GM12878 (cell line): ENCODE results near the gene POMT2.
"Not testable (repeated sequence)": the region's sequence is repeated elsewhere in the genome, so short reads cannot be mapped to it uniquely, and the experiment has no call there.

ENCODE experiments used
- ASH2L ChIP-seq: fragments of 300-600, 200-600 bp; sonication (generic); IDR thresholded peaks from 2 replicates; pipeline ENCODE4 v1.6.1; 2017; ENCODE audit warnings: low read depth, mild to moderate bottlenecking, borderline replicate concordance
- BACH1 ChIP-seq: fragments of 450-650 bp; IDR thresholded peaks from 2 replicates; pipeline ENCODE4 v1.6.1; 2017; ENCODE audit warnings: mild to moderate bottlenecking, borderline replicate concordance
- EP300 ChIP-seq, 2 experiments: fragments of 150-350 bp in 1 of 2; IDR thresholded peaks; 2 replicates each; pipeline ENCODE4 v1.6.1; 2011 to 2012; ENCODE audit warnings: low read depth in 2 of 2, low read length in 2 of 2, borderline replicate concordance in 1 of 2, improper control_type of control experiment in 1 of 2, inconsistent platforms in 1 of 2; ENCODE audit not compliant: control insufficient read depth in 1 of 2
- FOS ChIP-seq: IDR thresholded peaks from 3 replicates; pipeline ENCODE4 v1.6.1; 2011; ENCODE audit warnings: borderline replicate concordance; ENCODE audit not compliant: insufficient read length; ENCODE audit errors: extremely low read depth
- MXI1 ChIP-seq: fragments of 150-350 bp; IDR thresholded peaks from 2 replicates; pipeline ENCODE4 v1.6.1; 2011; ENCODE audit warnings: low read depth, mild to moderate bottlenecking, inconsistent platforms, low read length, improper control_type of control experiment
- POLR2A ChIP-seq: IDR thresholded peaks from 2 replicates; pipeline ENCODE4 v1.6.1; 2011; ENCODE audit warnings: low read depth, mild to moderate bottlenecking, low read length
- RCOR1 ChIP-seq: conservative IDR thresholded peaks from 2 replicates; pipeline ENCODE4 v1.6.1; 2012; ENCODE audit warnings: low read depth, low read length, improper control_type of control experiment
- RFX5 ChIP-seq: IDR thresholded peaks from 2 replicates; pipeline ENCODE4 v1.6.1; 2011; ENCODE audit warnings: low read depth, low read length, improper control_type of control experiment
- ZSCAN29 ChIP-seq: fragments of 450-650 bp; IDR thresholded peaks from 2 replicates; pipeline ENCODE4 v1.6.1; 2017; ENCODE audit warnings: mild to moderate bottlenecking, moderate library complexity
- TF ChIP-seq, protein P1 (sequence below), 3 experiments: IDR thresholded peaks in 2 of 3; conservative IDR thresholded peaks in 1 of 3; 2 replicates each; pipeline ENCODE4 v1.5.1; 2011; ENCODE audit warnings: low read depth in 3 of 3, low read length in 3 of 3, mild to moderate bottlenecking in 3 of 3, control low read depth in 2 of 3, moderate library complexity in 2 of 3, inconsistent platforms in 1 of 3, mixed read lengths in 1 of 3; ENCODE audit not compliant: control insufficient read depth in 2 of 3, insufficient read depth in 1 of 3; ENCODE audit errors: extremely low read depth in 1 of 3
- TF ChIP-seq, protein P2 (sequence below): IDR thresholded peaks from 2 replicates; pipeline ENCODE4 v1.6.1; 2011; ENCODE audit warnings: mild to moderate bottlenecking, low read depth, low read length, moderate library complexity; ENCODE audit not compliant: insufficient replicate concordance
- TF ChIP-seq, protein P3 (sequence below): IDR thresholded peaks from 2 replicates; pipeline ENCODE4 v1.6.1; 2011; ENCODE audit warnings: borderline replicate concordance, low read depth, mild to moderate bottlenecking, moderate library complexity, mixed read lengths, low read length; ENCODE audit not compliant: insufficient read depth; ENCODE audit errors: extremely low read length
- TF ChIP-seq, protein P4 (sequence below): fragments of 450-650 bp; IDR thresholded peaks from 2 replicates; pipeline ENCODE4 v1.6.1; 2018; ENCODE audit warnings: mild to moderate bottlenecking, low read depth, moderate library complexity; ENCODE audit not compliant: partially characterized antibody
- TF ChIP-seq, protein P5 (sequence below): fragments of 450-650 bp; IDR thresholded peaks from 2 replicates; pipeline ENCODE4 v1.6.1; 2014; ENCODE audit warnings: mild to moderate bottlenecking

DNA sequence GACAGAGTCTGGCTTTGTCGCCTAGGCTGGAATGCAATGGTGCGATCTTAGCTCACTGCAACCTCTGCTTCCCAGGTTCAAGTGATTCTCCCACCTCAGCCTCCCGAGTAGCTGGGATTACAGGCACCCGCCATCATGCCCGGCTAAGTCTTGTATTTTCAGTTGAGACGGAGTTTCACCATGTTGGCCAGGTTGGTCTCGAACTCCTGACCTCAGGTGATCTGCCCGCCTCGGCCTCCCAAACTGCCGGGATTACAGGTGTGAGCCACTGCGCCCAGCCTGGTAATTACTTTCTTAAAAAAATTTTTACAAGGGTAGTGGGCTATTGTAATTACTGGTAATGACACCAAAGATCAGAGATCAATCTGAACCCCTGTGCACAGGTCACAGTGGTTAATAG is 1.9 kb downstream of the POMT2 start:
- TF ChIP-seq, protein P1, sequence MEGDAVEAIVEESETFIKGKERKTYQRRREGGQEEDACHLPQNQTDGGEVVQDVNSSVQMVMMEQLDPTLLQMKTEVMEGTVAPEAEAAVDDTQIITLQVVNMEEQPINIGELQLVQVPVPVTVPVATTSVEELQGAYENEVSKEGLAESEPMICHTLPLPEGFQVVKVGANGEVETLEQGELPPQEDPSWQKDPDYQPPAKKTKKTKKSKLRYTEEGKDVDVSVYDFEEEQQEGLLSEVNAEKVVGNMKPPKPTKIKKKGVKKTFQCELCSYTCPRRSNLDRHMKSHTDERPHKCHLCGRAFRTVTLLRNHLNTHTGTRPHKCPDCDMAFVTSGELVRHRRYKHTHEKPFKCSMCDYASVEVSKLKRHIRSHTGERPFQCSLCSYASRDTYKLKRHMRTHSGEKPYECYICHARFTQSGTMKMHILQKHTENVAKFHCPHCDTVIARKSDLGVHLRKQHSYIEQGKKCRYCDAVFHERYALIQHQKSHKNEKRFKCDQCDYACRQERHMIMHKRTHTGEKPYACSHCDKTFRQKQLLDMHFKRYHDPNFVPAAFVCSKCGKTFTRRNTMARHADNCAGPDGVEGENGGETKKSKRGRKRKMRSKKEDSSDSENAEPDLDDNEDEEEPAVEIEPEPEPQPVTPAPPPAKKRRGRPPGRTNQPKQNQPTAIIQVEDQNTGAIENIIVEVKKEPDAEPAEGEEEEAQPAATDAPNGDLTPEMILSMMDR (IDR thresholded peaks at IDR 0.05 in 2 of 3, conservative IDR thresholded peaks at IDR 0.05 in 1 of 3; ENCODE audit: control insufficient read depth in 2 of 3, extremely low read depth in 1 of 3, insufficient read depth in 1 of 3, low read depth in 3 of 3, low read length in 3 of 3): not testable (repeated sequence)
- TF ChIP-seq BACH1; ASH2L; MXI1; POLR2A; FOS; ZSCAN29; RFX5; RCOR1; EP300 (IDR thresholded peaks at IDR 0.05; ENCODE audit: borderline replicate concordance in 1 of 2, control insufficient read depth in 1 of 2, low read depth in 2 of 2, low read length in 2 of 2): not testable (repeated sequence)
- TF ChIP-seq, protein P2, sequence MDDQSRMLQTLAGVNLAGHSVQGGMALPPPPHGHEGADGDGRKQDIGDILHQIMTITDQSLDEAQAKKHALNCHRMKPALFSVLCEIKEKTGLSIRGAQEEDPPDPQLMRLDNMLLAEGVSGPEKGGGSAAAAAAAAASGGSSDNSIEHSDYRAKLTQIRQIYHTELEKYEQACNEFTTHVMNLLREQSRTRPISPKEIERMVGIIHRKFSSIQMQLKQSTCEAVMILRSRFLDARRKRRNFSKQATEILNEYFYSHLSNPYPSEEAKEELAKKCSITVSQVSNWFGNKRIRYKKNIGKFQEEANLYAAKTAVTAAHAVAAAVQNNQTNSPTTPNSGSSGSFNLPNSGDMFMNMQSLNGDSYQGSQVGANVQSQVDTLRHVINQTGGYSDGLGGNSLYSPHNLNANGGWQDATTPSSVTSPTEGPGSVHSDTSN: not testable (repeated sequence)
- TF ChIP-seq, protein P3, sequence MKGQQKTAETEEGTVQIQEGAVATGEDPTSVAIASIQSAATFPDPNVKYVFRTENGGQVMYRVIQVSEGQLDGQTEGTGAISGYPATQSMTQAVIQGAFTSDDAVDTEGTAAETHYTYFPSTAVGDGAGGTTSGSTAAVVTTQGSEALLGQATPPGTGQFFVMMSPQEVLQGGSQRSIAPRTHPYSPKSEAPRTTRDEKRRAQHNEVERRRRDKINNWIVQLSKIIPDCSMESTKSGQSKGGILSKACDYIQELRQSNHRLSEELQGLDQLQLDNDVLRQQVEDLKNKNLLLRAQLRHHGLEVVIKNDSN: not testable (repeated sequence)
- TF ChIP-seq, protein P4, sequence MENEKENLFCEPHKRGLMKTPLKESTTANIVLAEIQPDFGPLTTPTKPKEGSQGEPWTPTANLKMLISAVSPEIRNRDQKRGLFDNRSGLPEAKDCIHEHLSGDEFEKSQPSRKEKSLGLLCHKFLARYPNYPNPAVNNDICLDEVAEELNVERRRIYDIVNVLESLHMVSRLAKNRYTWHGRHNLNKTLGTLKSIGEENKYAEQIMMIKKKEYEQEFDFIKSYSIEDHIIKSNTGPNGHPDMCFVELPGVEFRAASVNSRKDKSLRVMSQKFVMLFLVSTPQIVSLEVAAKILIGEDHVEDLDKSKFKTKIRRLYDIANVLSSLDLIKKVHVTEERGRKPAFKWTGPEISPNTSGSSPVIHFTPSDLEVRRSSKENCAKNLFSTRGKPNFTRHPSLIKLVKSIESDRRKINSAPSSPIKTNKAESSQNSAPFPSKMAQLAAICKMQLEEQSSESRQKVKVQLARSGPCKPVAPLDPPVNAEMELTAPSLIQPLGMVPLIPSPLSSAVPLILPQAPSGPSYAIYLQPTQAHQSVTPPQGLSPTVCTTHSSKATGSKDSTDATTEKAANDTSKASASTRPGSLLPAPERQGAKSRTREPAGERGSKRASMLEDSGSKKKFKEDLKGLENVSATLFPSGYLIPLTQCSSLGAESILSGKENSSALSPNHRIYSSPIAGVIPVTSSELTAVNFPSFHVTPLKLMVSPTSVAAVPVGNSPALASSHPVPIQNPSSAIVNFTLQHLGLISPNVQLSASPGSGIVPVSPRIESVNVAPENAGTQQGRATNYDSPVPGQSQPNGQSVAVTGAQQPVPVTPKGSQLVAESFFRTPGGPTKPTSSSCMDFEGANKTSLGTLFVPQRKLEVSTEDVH: not testable (repeated sequence)
- TF ChIP-seq, protein P5, sequence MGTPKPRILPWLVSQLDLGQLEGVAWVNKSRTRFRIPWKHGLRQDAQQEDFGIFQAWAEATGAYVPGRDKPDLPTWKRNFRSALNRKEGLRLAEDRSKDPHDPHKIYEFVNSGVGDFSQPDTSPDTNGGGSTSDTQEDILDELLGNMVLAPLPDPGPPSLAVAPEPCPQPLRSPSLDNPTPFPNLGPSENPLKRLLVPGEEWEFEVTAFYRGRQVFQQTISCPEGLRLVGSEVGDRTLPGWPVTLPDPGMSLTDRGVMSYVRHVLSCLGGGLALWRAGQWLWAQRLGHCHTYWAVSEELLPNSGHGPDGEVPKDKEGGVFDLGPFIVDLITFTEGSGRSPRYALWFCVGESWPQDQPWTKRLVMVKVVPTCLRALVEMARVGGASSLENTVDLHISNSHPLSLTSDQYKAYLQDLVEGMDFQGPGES: not testable (repeated sequence)
